H1 (cell line): ENCODE data around the gene TSPEAR. TPM values are rescaled to one million over a fixed set of nuclear protein-coding genes. Genes with fewer than 3 reads are reported as not detected.

Experiments used
- CTCF ChIA-PET: fragments of 300-600 bp; sonication (Branson Sonifier 250); formaldehyde crosslinking; loops from one replicate; lab custom pipeline; 2021; ENCODE audit not compliant: partially characterized antibody; lab: Charles Lee
- POLR2A ChIA-PET: fragments of 300-600 bp; sonication (Branson Sonifier 250); formaldehyde crosslinking; loops from one replicate; lab custom pipeline; 2021; ENCODE audit warnings: inconsistent platforms; ENCODE audit not compliant: partially characterized antibody; lab: Charles Lee
- DNase-seq, 2 experiments: peaks; one replicate each; pipeline versions ENCODE4 v3.0.0 to v3.0.0-alpha.2; 2010 to 2022; ENCODE audit warnings: low spot score in 2 of 2, low read depth in 1 of 2, mixed read lengths in 1 of 2
- FAIRE-seq: peaks from 2 replicates; lab custom pipeline; 2011; peaks lifted over from hg19 to GRCh38; lab: Jason Lieb, UNC
- H2AFZ ChIP-seq: 2 replicates; pipeline ENCODE4 v1.8.1; 2012; ENCODE audit warnings: low read length, inconsistent platforms
- H2AK5ac ChIP-seq: 2 replicates; pipeline ENCODE4 v1.6.1; 2013; ENCODE audit warnings: low read depth, low read length
- H2BK120ac ChIP-seq: replicated peaks from 2 replicates; pipeline ENCODE3; 2013; ENCODE audit warnings: low read depth, low read length, inconsistent platforms
- H2BK12ac ChIP-seq: 2 replicates; pipeline ENCODE4 v1.6.1; 2013; ENCODE audit warnings: low read depth, low read length
- H2BK15ac ChIP-seq: 2 replicates; pipeline ENCODE4 v1.6.1; 2013; ENCODE audit warnings: low read length
- H2BK20ac ChIP-seq: 2 replicates; pipeline ENCODE4 v1.6.1; 2013; ENCODE audit warnings: low read length
- H2BK5ac ChIP-seq: 2 replicates; pipeline ENCODE4 v1.6.1; 2013; ENCODE audit warnings: low read depth, low read length
- H3K14ac ChIP-seq: 2 replicates; pipeline ENCODE4 v1.6.1; 2013; ENCODE audit warnings: inconsistent platforms; ENCODE audit not compliant: insufficient read length
- H3K18ac ChIP-seq: 2 replicates; pipeline ENCODE4 v1.6.1; 2013; ENCODE audit warnings: low read length; ENCODE audit errors: extremely low read depth
- H3K23ac ChIP-seq: 2 replicates; pipeline ENCODE4 v1.6.1; 2013; ENCODE audit warnings: inconsistent platforms; ENCODE audit not compliant: insufficient read length
- H3K23me2 ChIP-seq: 2 replicates; pipeline ENCODE4 v1.6.1; 2013; ENCODE audit warnings: low read depth, low read length
- H3K27ac ChIP-seq: 2 replicates; pipeline ENCODE4 v1.6.1; 2011; ENCODE audit warnings: low read depth, low read length, inconsistent platforms
- H3K27me3 ChIP-seq, 4 experiments: replicated peaks in 1 of 4; 1 replicate in 1 of 4; 2 replicates in 3 of 4; pipeline versions ENCODE4 v1.6.1 to v1.8.1; 2011 to 2013; ENCODE audit warnings: low read length in 3 of 4, mild to moderate bottlenecking in 3 of 4, inconsistent platforms in 2 of 4, mixed read lengths in 2 of 4, moderate library complexity in 1 of 4; ENCODE audit not compliant: control insufficient read depth in 3 of 4, insufficient read depth in 3 of 4; ENCODE audit errors: extremely low read depth in 1 of 4
- H3K36me3 ChIP-seq, 4 experiments: 2 replicates each; pipeline versions ENCODE4 v1.6.1 to v1.8.1; 2011 to 2013; ENCODE audit warnings: mild to moderate bottlenecking in 4 of 4, low read length in 3 of 4, moderate library complexity in 2 of 4, control low read depth in 1 of 4, inconsistent platforms in 1 of 4; ENCODE audit not compliant: insufficient read depth in 4 of 4, control insufficient read depth in 2 of 4
- H3K4ac ChIP-seq: replicated peaks from 2 replicates; pipeline ENCODE3; 2013; ENCODE audit warnings: low read length, low read depth, mixed read lengths, inconsistent platforms; ENCODE audit not compliant: insufficient read length
- H3K4me1 ChIP-seq, 4 experiments: replicated peaks in 1 of 4; 1 replicate in 1 of 4; 2 replicates in 3 of 4; pipeline versions ENCODE4 v1.6.1 to v1.8.1; 2011 to 2013; ENCODE audit warnings: low read length in 3 of 4, inconsistent platforms in 2 of 4, mixed read lengths in 1 of 4; ENCODE audit not compliant: insufficient read depth in 4 of 4, control insufficient read depth in 3 of 4
- H3K4me2 ChIP-seq, 2 experiments: 2 replicates each; pipeline versions ENCODE4 v1.6.1 to v1.8.1; 2011 to 2013; ENCODE audit warnings: low read depth in 2 of 2, low read length in 2 of 2, control low read depth in 1 of 2, inconsistent platforms in 1 of 2, mild to moderate bottlenecking in 1 of 2; ENCODE audit not compliant: insufficient read depth in 1 of 2
- H3K4me3 ChIP-seq, 4 experiments: fragments of 200-600, 300-600 bp in 1 of 4; sonication (generic), shearing (Covaris generic), sonication (Bioruptor Twin) in 1 of 4; 2 replicates each; pipeline versions ENCODE4 v1.5.1 to v1.8.1; 2011 to 2016; ENCODE audit warnings: low read length in 4 of 4, low read depth in 3 of 4, control low read depth in 2 of 4, inconsistent platforms in 2 of 4, mild to moderate bottlenecking in 2 of 4, mixed read lengths in 1 of 4, moderate library complexity in 1 of 4; ENCODE audit not compliant: insufficient read depth in 2 of 4; ENCODE audit errors: extremely low read depth in 1 of 4
- H3K56ac ChIP-seq: replicated peaks from 2 replicates; pipeline ENCODE3; 2013; ENCODE audit warnings: low read depth, mild to moderate bottlenecking, mixed read lengths, low read length, inconsistent platforms; ENCODE audit not compliant: insufficient read length
- H3K79me1 ChIP-seq: 2 replicates; pipeline ENCODE4 v1.6.1; 2013; ENCODE audit warnings: low read depth, low read length, control low read depth
- H3K79me2 ChIP-seq, 2 experiments: 2 replicates each; pipeline versions ENCODE4 v1.6.1 to v1.8.1; 2012 to 2013; ENCODE audit warnings: low read length in 2 of 2, mild to moderate bottlenecking in 2 of 2, inconsistent platforms in 1 of 2; ENCODE audit not compliant: insufficient read depth in 2 of 2, control insufficient read depth in 1 of 2
- H3K9ac ChIP-seq, 4 experiments: replicated peaks in 1 of 4; 1 replicate in 1 of 4; 2 replicates in 3 of 4; pipeline versions ENCODE4 v1.6.1 to v1.8.1; 2011 to 2013; ENCODE audit warnings: low read depth in 3 of 4, low read length in 3 of 4, control low read depth in 2 of 4, mild to moderate bottlenecking in 2 of 4, moderate library complexity in 2 of 4, inconsistent platforms in 1 of 4; ENCODE audit errors: extremely low read depth in 1 of 4
- H3K9me3 ChIP-seq, 2 experiments: 2 replicates each; pipeline versions ENCODE4 v1.6.1 to v1.8.1; 2012 to 2013; ENCODE audit warnings: mild to moderate bottlenecking in 2 of 2, moderate library complexity in 2 of 2, control low read depth in 1 of 2, inconsistent platforms in 1 of 2, low read depth in 1 of 2, low read length in 1 of 2, mixed read lengths in 1 of 2; ENCODE audit not compliant: insufficient read depth in 2 of 2
- H4K20me1 ChIP-seq, 2 experiments: replicated peaks in 1 of 2; 2 replicates each; pipeline versions ENCODE3 to v1.8.1; 2011 to 2013; ENCODE audit warnings: inconsistent platforms in 2 of 2, low read length in 2 of 2, mild to moderate bottlenecking in 1 of 2; ENCODE audit not compliant: insufficient read depth in 2 of 2, control insufficient read depth in 1 of 2
- H4K5ac ChIP-seq: 2 replicates; pipeline ENCODE4 v1.6.1; 2013; ENCODE audit warnings: low read length, low read depth, mixed read lengths, inconsistent platforms; ENCODE audit not compliant: insufficient read length
- H4K8ac ChIP-seq: 2 replicates; pipeline ENCODE4 v1.8.0; 2013; ENCODE audit warnings: mild to moderate bottlenecking, moderate library complexity, low read length, inconsistent platforms; ENCODE audit not compliant: insufficient read depth; ENCODE audit errors: extremely low read depth
- H4K91ac ChIP-seq: replicated peaks from 2 replicates; pipeline ENCODE3; 2013; ENCODE audit warnings: low read length, mixed read lengths, inconsistent platforms; ENCODE audit not compliant: insufficient read length
- BCL11A ChIP-seq, 2 experiments: IDR thresholded peaks; one replicate each; pipeline ENCODE4 v1.6.1; 2011; ENCODE audit warnings: low read depth in 2 of 2, low read length in 2 of 2, mild to moderate bottlenecking in 2 of 2
- CHD2 ChIP-seq: IDR thresholded peaks from 2 replicates; pipeline ENCODE4 v1.6.1; 2012; ENCODE audit warnings: low read length, improper control_type of control experiment
- GABPA ChIP-seq: IDR thresholded peaks from 2 replicates; pipeline ENCODE4 v1.6.1; 2011; ENCODE audit warnings: mild to moderate bottlenecking, low read length, moderate library complexity, borderline replicate concordance; ENCODE audit not compliant: insufficient read depth
- HDAC6 ChIP-seq: IDR thresholded peaks from one replicate; pipeline ENCODE4 v1.7.1; 2012; ENCODE audit warnings: low read depth, mild to moderate bottlenecking, inconsistent platforms, low read length, moderate library complexity
- JUND ChIP-seq: IDR thresholded peaks from 2 replicates; pipeline ENCODE4 v1.6.1; 2011; ENCODE audit warnings: mild to moderate bottlenecking, improper control_type of control experiment, low read length
- KDM1A ChIP-seq: fragments of 200-600, 300-600 bp; sonication (generic); IDR thresholded peaks from 2 replicates; pipeline ENCODE4 v1.7.1; 2016; ENCODE audit warnings: mild to moderate bottlenecking, low read length, borderline replicate concordance
- KDM4A ChIP-seq: IDR thresholded peaks from one replicate; pipeline ENCODE4 v1.7.1; 2012; ENCODE audit warnings: low read depth, mild to moderate bottlenecking, moderate library complexity, low read length, inconsistent platforms; ENCODE audit not compliant: severe bottlenecking
- RAD21 ChIP-seq, 2 experiments: IDR thresholded peaks in 1 of 2; conservative IDR thresholded peaks in 1 of 2; 2 replicates each; pipeline ENCODE4 v1.6.1; 2011; ENCODE audit warnings: low read depth in 2 of 2, low read length in 2 of 2, improper control_type of control experiment in 1 of 2, inconsistent platforms in 1 of 2, mild to moderate bottlenecking in 1 of 2, moderate library complexity in 1 of 2
- RFX5 ChIP-seq: IDR thresholded peaks from 2 replicates; pipeline ENCODE4 v1.6.1; 2011; ENCODE audit warnings: low read depth, low read length, improper control_type of control experiment, borderline replicate concordance
- SP4 ChIP-seq: IDR thresholded peaks from 2 replicates; pipeline ENCODE4 v1.6.1; 2012; ENCODE audit warnings: low read length, inconsistent platforms
- TAF1 ChIP-seq: IDR thresholded peaks from 2 replicates; pipeline ENCODE4 v1.6.1; 2011; ENCODE audit warnings: mild to moderate bottlenecking, low read depth, low read length
- WGBS, 2 experiments: shearing (Covaris generic) in 1 of 2; methylation state at CpG; one replicate each; pipeline versions ENCODE4 v1.1.6 to v1.1.7; 2013 to 2015; ENCODE audit warnings: low lambda C conversion rate in 2 of 2, mixed read lengths in 2 of 2, inconsistent platforms in 1 of 2, low coverage in 1 of 2, missing lambda C conversion rate in 1 of 2; ENCODE audit not compliant: insufficient replicate concordance in 2 of 2, insufficient coverage in 1 of 2, insufficient read length in 1 of 2; ENCODE audit errors: extremely low coverage in 1 of 2, missing lambda C conversion rate in 1 of 2; 5-methylcytosine and 5-hydroxymethylcytosine counted together
- polyA plus RNA-seq, 7 experiments: library from polyadenylated mRNA; depleted of rRNA in 3 of 7; stranded (reverse) in 5 of 7; unstranded in 2 of 7; fragments of >200 nt in 5 of 7; fragments of 200-250 nt in 2 of 7; gene quantifications; 1 replicate in 5 of 7; 2 replicates in 1 of 7; 4 replicates in 1 of 7; pipeline versions ENCODE4 v1.2.1 to v1.2.3, GENCODE V29; 2011 to 2013; ENCODE audit warnings: missing spikeins in 2 of 7, mixed read lengths in 2 of 7
- total RNA-seq: library from RNA; stranded (reverse); fragmentation: NEBNext Ultra II Directional; extraction: Animal tissue kit (Norgen Biotek cat#: 25700); gene quantifications from 2 replicates; pipeline ENCODE4 v1.2.1, GENCODE V29; 2021
- TF ChIP-seq, protein P1 (sequence below): IDR thresholded peaks from 2 replicates; pipeline ENCODE4 v1.6.1; 2011; ENCODE audit warnings: low read depth, mild to moderate bottlenecking, low read length; ENCODE audit not compliant: insufficient read depth

The TSPEAR gene
- total and polyA plus RNA-seq, 2 of the 8 experiments (the other 6 are each of a cell fraction or from before 2014, with no cell fraction given), result 0.58 to 0.89 TPM

DNA sequence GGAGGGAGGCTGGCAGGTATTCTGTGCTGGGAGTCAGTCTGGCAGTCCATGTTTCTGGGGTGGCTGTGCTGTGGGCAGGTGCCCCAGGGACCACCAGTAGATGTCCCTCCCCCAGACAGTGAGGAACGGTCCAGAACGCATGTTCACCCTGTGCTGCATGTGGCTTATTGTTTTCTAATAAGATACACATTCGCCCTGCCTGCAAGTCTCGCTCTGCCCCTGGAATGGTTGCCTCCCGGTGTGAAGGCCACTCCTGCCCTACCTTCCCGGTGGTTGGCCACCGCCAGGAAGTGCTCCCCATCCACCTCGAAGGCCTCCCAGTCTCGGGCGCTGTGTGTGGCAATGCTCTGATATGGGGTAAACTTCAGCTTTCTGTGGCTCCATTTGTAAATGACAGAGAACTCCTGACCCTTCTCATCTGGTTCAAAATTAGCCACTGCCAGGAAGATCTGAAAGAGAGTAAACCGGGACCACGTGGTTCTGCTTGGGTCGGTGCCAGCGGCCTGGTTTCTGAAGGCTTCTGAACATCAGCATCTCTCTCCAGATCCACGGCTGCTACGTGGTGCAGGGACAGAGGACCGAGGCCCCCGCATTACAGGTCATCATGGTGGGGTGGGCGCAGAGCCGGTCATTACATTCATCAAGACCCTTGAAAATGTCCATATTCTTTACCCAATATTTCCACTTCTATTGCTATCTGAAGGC is 185.8 kb downstream of the TSPEAR start:
- no peak overlapping the region for H2BK12ac ChIP-seq
- H3K18ac ChIP-seq, result no peak overlapping the region
- H3K4me2 ChIP-seq, result no peak overlapping the region
- H3K36me3 ChIP-seq, result no peaks in the 10 kb centered on the region
- no peak overlapping the region for H3K56ac ChIP-seq
- no peak overlapping the region for H3K9ac ChIP-seq
- H3K4me1 ChIP-seq, result no peaks in the 10 kb centered on the region; a peak in 1 of 7 replicates
- H3K27me3 ChIP-seq, result peaks cover 0 to 3% (median 0%) of the 10 kb centered on the region in 4 experiments; a peak in 1 of 7 replicates
- FAIRE-seq (no peak), DNase-seq (no peak)
- no peak overlapping the region for H2BK5ac ChIP-seq
- no peak overlapping the region for H2BK20ac ChIP-seq
- no peak overlapping the region for H3K27ac ChIP-seq
- no peak overlapping the region for H4K8ac ChIP-seq
- peak overlapping the region; percentile 61; the same call in 1 of the 2 replicates for H2BK15ac ChIP-seq
- H3K14ac ChIP-seq, result no peak overlapping the region
- CTCF ChIA-PET, result interaction anchor here (0.6 to 1.6 kb wide), 3 partner anchors 15 to 56 kb away, joined by 3 to 5 read pairs (median 3); no protein-coding TSS in a partner anchor
- no peak overlapping the region for H3K23ac ChIP-seq
- H2AK5ac ChIP-seq, result no peak overlapping the region
- no peak overlapping the region for H4K91ac ChIP-seq
- H3K9me3 ChIP-seq, result peaks cover 0 to 15% of the 10 kb centered on the region in 2 experiments; a peak in 2 of 4 replicates
- no peaks in the 10 kb centered on the region for H3K79me2 ChIP-seq
- WGBS, 2 experiments, result 91% methylated on average over 20 of the region's 20 CpGs; no CpG with 5 or more reads in 1 of the 2 experiments
- H4K20me1 ChIP-seq, result peaks cover 0 to 2% of the 10 kb centered on the region in 2 experiments
- peaks cover 3% of the 10 kb centered on the region; the same call in 1 of the 2 replicates for H3K79me1 ChIP-seq
- no peak overlapping the region for H3K4ac ChIP-seq
- H4K5ac ChIP-seq, result no peak overlapping the region
- H2AFZ ChIP-seq, result no peak overlapping the region
- no peak overlapping the region for H2BK120ac ChIP-seq
- no peak overlapping the region for H3K4me3 ChIP-seq
- peaks cover 16% of the 10 kb centered on the region; the same call in 1 of the 2 replicates for H3K23me2 ChIP-seq
- POLR2A ChIA-PET, result interaction anchor here (1.1 kb wide), 1 partner anchor 12 kb away, joined by 3 read pairs; no protein-coding TSS in a partner anchor
- TF ChIP-seq TAF1, result no peak
- TF ChIP-seq KDM4A, result no peak
- TF ChIP-seq GABPA, result no peak
- no peak for TF ChIP-seq RFX5
- no peak for TF ChIP-seq SP4
- TF ChIP-seq HDAC6, result no peak
- TF ChIP-seq BCL11A (IDR thresholded peaks at IDR 0.05; ENCODE audit: low read depth in 2 of 2, low read length in 2 of 2), result no peak
- TF ChIP-seq, protein P1, sequence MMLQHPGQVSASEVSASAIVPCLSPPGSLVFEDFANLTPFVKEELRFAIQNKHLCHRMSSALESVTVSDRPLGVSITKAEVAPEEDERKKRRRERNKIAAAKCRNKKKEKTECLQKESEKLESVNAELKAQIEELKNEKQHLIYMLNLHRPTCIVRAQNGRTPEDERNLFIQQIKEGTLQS, result no peak
- TF ChIP-seq RAD21 (IDR thresholded peaks at IDR 0.05 in 1 of 2, conservative IDR thresholded peaks at IDR 0.05 in 1 of 2; ENCODE audit: low read depth in 2 of 2, low read length in 2 of 2), result no peak
- no peak for TF ChIP-seq JUND
- no peak for TF ChIP-seq CHD2
- TF ChIP-seq KDM1A, result no peak
